Progenitor cell of endocrine pancreas (in vitro differentiated cells): ENCODE results near the gene GLMN. TPM values are rescaled to one million over a fixed set of nuclear protein-coding genes. Genes with fewer than 3 reads are reported as not detected.

Experiments used
- DNase-seq: peaks from one replicate; pipeline ENCODE4 v3.0.0; 2021; ENCODE audit warnings: low spot score; ENCODE audit not compliant: unreplicated experiment
- H3K27ac Mint-ChIP-seq: 2 replicates; pipeline ENCODE4 v1.8.0; 2021; ENCODE audit warnings: mild to moderate bottlenecking, moderate library complexity, mixed read lengths
- H3K27me3 Mint-ChIP-seq: 2 replicates; pipeline ENCODE4 v1.8.0; 2021; ENCODE audit warnings: mixed read lengths
- H3K36me3 Mint-ChIP-seq: 2 replicates; pipeline ENCODE4 v1.8.0; 2022; ENCODE audit warnings: mixed read lengths; ENCODE audit not compliant: insufficient read depth
- H3K4me1 Mint-ChIP-seq: 2 replicates; pipeline ENCODE4 v1.8.0; 2021; ENCODE audit warnings: low read depth, mixed read lengths
- H3K4me3 Mint-ChIP-seq: 2 replicates; pipeline ENCODE4 v1.8.0; 2021; ENCODE audit warnings: low read depth, mild to moderate bottlenecking, moderate library complexity, mixed read lengths
- H3K9me3 Mint-ChIP-seq: 2 replicates; pipeline ENCODE4 v1.8.0; 2021; ENCODE audit warnings: low read depth, mixed read lengths
- total RNA-seq: library from RNA; stranded (reverse); gene quantifications from 2 replicates; pipeline ENCODE4 v1.2.1, GENCODE V29; 2021
- TF ChIP-seq, protein P1 (sequence below): fragments of 200-600 bp; sonication (generic); IDR thresholded peaks from one replicate; pipeline ENCODE4 v1.5.0; 2021; ENCODE audit warnings: antibody characterized with exemption, mild to moderate bottlenecking; ENCODE audit not compliant: unreplicated experiment

The GLMN gene
- total RNA-seq, 1 donor from 2014 or later, result 18.2 TPM

DNA sequence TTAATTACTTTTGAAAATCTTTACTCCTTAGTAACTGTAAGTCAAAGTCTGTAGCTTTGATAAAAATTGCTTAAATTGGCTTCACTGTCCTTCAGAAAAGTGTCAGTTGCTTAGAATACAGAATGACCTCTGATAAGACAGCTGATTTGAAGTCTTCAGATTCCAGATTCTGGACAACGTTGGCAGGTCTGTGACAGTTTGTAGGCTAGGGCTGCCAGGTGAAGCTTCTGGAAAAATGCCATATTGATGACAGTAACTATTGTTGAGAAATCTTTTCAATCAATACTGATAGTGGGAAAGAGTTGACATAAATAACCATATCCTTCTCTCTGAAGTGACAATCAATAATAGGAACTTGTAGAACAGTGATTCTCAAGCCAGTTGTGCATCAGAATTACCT is 41.4 kb upstream of the GLMN start:
- DNase-seq, result no peak
- Mint-ChIP-seq H3K27ac (no peak overlapping the region), H3K9me3 (no peaks in the 10 kb centered on the region), H3K27me3 (no peaks in the 10 kb centered on the region), H3K4me1 (peaks cover 2% of the 10 kb centered on the region), H3K36me3 (peaks cover 6% of the 10 kb centered on the region), H3K4me3 (no peak overlapping the region)
- TF ChIP-seq, protein P1, sequence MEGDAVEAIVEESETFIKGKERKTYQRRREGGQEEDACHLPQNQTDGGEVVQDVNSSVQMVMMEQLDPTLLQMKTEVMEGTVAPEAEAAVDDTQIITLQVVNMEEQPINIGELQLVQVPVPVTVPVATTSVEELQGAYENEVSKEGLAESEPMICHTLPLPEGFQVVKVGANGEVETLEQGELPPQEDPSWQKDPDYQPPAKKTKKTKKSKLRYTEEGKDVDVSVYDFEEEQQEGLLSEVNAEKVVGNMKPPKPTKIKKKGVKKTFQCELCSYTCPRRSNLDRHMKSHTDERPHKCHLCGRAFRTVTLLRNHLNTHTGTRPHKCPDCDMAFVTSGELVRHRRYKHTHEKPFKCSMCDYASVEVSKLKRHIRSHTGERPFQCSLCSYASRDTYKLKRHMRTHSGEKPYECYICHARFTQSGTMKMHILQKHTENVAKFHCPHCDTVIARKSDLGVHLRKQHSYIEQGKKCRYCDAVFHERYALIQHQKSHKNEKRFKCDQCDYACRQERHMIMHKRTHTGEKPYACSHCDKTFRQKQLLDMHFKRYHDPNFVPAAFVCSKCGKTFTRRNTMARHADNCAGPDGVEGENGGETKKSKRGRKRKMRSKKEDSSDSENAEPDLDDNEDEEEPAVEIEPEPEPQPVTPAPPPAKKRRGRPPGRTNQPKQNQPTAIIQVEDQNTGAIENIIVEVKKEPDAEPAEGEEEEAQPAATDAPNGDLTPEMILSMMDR, result no peak

DNA sequence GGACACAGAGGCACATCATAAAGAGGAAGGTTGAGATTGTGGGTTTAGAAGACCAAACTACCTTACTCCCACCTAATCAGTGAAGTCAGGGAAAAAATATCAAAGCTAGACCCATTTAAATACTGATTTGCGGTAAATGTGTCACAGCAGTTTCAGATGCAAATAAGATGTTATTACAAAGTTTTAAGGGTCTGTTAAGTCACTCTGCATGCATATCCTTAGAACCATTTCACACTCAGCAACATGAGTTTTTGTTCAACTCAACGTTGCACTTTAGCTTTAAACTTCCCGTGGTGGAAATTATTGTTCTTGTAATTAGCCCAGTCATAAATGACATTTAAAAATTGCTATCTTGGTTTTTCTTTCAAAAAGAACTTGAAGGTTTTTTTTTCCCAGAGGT is 34.9 kb upstream of the GLMN start:
- TF ChIP-seq, protein P1, result no peak
- Mint-ChIP-seq H3K27ac (no peak overlapping the region), H3K27me3 (no peaks in the 10 kb centered on the region), H3K36me3 (peaks cover 25% of the 10 kb centered on the region), H3K4me3 (no peak overlapping the region), H3K9me3 (peaks cover 3% of the 10 kb centered on the region), H3K4me1 (no peaks in the 10 kb centered on the region)
- no peak for DNase-seq

DNA sequence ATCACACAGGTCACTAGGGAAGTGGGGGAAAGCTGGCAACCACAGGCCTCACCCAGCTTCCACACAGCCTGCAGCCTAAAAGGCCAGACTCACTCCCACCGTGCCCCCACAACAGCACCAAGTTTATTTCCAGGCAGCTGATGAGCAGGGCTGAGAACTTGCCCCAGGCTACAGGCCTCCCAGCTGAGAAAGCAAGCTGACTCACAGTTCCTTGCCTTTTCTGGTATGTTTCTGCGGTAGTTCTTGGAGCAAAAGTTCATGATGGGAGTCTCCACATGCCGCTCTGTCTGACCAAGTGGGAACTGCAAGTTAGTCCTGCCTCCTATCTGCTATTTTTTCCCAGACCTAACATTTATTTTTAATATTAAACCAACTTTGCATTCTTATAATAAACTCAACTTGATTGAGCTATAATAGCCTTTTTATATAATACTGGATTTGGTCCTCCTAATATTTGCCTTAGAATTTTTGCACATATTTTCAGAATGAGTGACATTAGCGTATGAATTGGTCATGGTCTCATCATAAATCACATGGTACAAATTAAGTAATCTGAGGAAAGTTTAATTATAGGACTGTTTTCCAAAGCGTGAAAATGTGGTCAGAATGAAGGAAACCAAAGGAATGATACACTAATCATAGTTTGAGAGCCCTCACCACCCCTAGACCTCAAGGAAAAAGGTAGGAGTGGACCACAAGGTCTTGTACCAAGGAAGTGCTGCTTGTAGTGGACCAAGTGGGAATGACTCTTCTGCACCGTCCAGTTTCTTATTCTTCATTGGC is 30.8 kb upstream of the GLMN start:
- TF ChIP-seq, protein P1, result no peak
- Mint-ChIP-seq H3K27me3 (no peaks in the 10 kb centered on the region), H3K4me3 (no peak overlapping the region), H3K4me1 (no peaks in the 10 kb centered on the region), H3K9me3 (peaks cover 33% of the 10 kb centered on the region), H3K27ac (no peak overlapping the region), H3K36me3 (peaks cover 60% of the 10 kb centered on the region)
- DNase-seq, result no peak

DNA sequence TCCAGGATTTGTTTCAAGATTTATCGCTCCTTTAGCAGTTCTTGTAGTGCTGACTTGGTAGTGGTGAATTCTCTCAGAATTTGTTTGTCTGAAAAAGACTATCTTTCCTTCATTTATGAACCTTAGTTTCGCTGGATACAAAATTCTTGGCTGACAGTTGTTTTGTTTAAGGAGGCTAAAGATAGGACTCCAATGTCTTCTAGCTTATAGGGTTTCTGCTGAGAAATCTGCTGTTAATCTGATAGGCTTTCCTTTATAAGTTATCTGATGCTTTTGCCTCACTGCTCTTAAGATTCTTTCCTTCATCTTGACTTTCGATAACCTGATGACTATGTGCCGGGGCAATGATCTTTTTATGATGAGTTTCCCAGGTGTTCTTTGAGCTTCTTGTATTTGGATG is 29.0 kb upstream of the GLMN start:
- H3K27me3 Mint-ChIP-seq, result no peaks in the 10 kb centered on the region
- no peak for DNase-seq
- H3K9me3 Mint-ChIP-seq, result peaks cover 33% of the 10 kb centered on the region
- peaks cover 70% of the 10 kb centered on the region for H3K36me3 Mint-ChIP-seq
- TF ChIP-seq, protein P1, result no peak
- no peak overlapping the region for H3K27ac Mint-ChIP-seq
- no peaks in the 10 kb centered on the region for H3K4me1 Mint-ChIP-seq
- no peak overlapping the region for H3K4me3 Mint-ChIP-seq

DNA sequence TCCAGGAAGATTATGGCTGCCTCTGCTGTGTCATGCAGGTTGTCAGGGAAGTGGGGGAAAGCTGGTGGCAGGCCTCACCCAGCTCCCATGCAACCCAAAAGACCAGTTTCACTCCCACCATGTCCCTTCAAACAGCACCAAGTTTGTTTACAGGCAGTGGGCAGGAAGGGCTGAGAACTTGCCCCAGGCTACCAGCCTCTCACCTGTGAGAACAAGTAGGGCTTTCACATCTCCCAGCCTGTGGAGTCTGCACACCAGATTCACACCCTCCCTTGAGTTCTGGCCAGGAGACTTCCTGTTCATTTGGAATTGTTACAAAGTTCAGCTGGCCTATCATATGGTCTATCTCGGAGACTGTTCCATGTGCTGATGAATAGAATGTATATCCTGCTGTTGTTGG is 27.9 kb upstream of the GLMN start:
- Mint-ChIP-seq H3K4me1 (no peaks in the 10 kb centered on the region), H3K27ac (no peak overlapping the region), H3K27me3 (no peaks in the 10 kb centered on the region), H3K9me3 (peaks cover 33% of the 10 kb centered on the region), H3K36me3 (peaks cover 70% of the 10 kb centered on the region), H3K4me3 (no peak overlapping the region)
- TF ChIP-seq, protein P1, result no peak
- no peak for DNase-seq
